Thoracic aorta (tissue), 2 donors: ENCODE results near the gene IPO11. TPM values are rescaled to one million over a fixed set of nuclear protein-coding genes. Genes with fewer than 3 reads are reported as not detected.

Source experiments
- ATAC-seq: fragments of 150-250 bp; one replicate; pipeline ENCODE4 v1.8.0; 2017; ENCODE audit warnings: low read depth; ENCODE audit not compliant: insufficient number of reproducible peaks, low FRiP score
- DNase-seq: peaks from one replicate; pipeline ENCODE4 v3.0.0-alpha.2; 2020; ENCODE audit warnings: low spot score
- H3K27ac ChIP-seq, 2 donors: fragments of 200-600 bp; sonication (generic); 1 replicate in 1 of 2; 2 replicates in 1 of 2; pipeline ENCODE4 v1.5.1; 2016; ENCODE audit warnings: mild to moderate bottlenecking in 2 of 2, moderate library complexity in 2 of 2
- H3K27me3 ChIP-seq: fragments of 200-600 bp; sonication (generic); replicated peaks from 2 replicates; pipeline ENCODE4 v1.6.0; 2016; ENCODE audit warnings: mild to moderate bottlenecking; ENCODE audit not compliant: insufficient read depth
- H3K36me3 ChIP-seq: fragments of 200-600 bp; sonication (generic); one replicate; pipeline ENCODE4 v1.5.1; 2016
- H3K4me1 ChIP-seq, 2 donors: fragments of 200-600 bp; sonication (generic); 1 replicate in 1 of 2; 2 replicates in 1 of 2; pipeline versions ENCODE4 v1.5.1 to v1.6.0; 2016; ENCODE audit warnings: low read depth in 2 of 2, mild to moderate bottlenecking in 1 of 2; ENCODE audit not compliant: control insufficient read depth in 1 of 2
- H3K4me3 ChIP-seq: fragments of 200-600 bp; sonication (generic); 2 replicates; pipeline ENCODE4 v1.5.1; 2016; ENCODE audit warnings: mild to moderate bottlenecking
- H3K9me3 ChIP-seq: fragments of 200-600 bp; sonication (generic); 2 replicates; pipeline ENCODE4 v1.5.1; 2016
- CTCF ChIP-seq: fragments of 200-600 bp; sonication (generic); IDR thresholded peaks from one replicate; pipeline ENCODE4 v1.5.1; 2019; ENCODE audit warnings: antibody characterized with exemption
- total RNA-seq, 2 donors: library from RNA; depleted of rRNA; stranded (reverse); fragments of >200 nt; gene quantifications; one replicate each; pipeline versions ENCODE4 v1.1.0 to v1.2.3, GENCODE V29; 2016

The IPO11 gene
- total RNA-seq, 2 donors from 2014 or later = 10.7 to 16.5 TPM

- Histone ChIP-seq H3K27me3 (no peaks in the 10 kb centered on the region), H3K4me3 (no peak overlapping the region), H3K36me3 (peaks cover 40% of the 10 kb centered on the region), H3K27ac (no peak overlapping the region), H3K4me1 (no peaks in the 10 kb centered on the region), H3K9me3 (no peaks in the 10 kb centered on the region)
- ATAC-seq = no peak
- no peak for TF ChIP-seq CTCF
- no peak for DNase-seq
Measured at GRCh38 chr5:62386824-62387223, 25.7 kb upstream of the IPO11 start.

GRCh38 chr5:62395210-62395950 lies 17.2 kb upstream of the IPO11 start:
- DNase-seq (no peak), ATAC-seq (no peak)
- no peak overlapping the region for H3K4me3 ChIP-seq
- H3K27ac ChIP-seq = no peak overlapping the region
- H3K9me3 ChIP-seq = no peaks in the 10 kb centered on the region
- no peak for TF ChIP-seq CTCF
- H3K36me3 ChIP-seq = peaks cover 23% of the 10 kb centered on the region
- no peaks in the 10 kb centered on the region for H3K27me3 ChIP-seq
- H3K4me1 ChIP-seq = no peaks in the 10 kb centered on the region

- DNase-seq (peak; percentile 93), ATAC-seq (peak; percentile 99)
- Histone ChIP-seq H3K36me3 (no peaks in the 10 kb centered on the region), H3K27me3 (no peaks in the 10 kb centered on the region), H3K27ac (peak within 1 kb of the TSS; percentile 84 to 86), H3K4me1 (peaks cover 4 to 6% of the 10 kb centered on the region in 2 donors), H3K9me3 (no peaks in the 10 kb centered on the region), H3K4me3 (peak within 1 kb of the TSS; percentile 81)
- TF ChIP-seq CTCF = no peak
Measured at GRCh38 chr5:62403411-62404250, 8.9 kb upstream of the IPO11 start, which contains the start of gene DIMT1. TSS of gene DIMT1 (minus strand) at chr5:62403905. CDS start at chr5:62403772, 133 bp downstream.

GRCh38 chr5:62413711-62414110 lies 1.1 kb downstream of the IPO11 start:
- H3K36me3 ChIP-seq = no peaks in the 10 kb centered on the region
- peak overlapping the region; percentile 89 for H3K4me3 ChIP-seq
- H3K9me3 ChIP-seq = no peaks in the 10 kb centered on the region
- H3K27me3 ChIP-seq = no peaks in the 10 kb centered on the region
- ATAC-seq = no peak
- no peak for DNase-seq
- peaks cover 3 to 19% of the 10 kb centered on the region in 2 donors for H3K4me1 ChIP-seq
- no peak for TF ChIP-seq CTCF
- H3K27ac ChIP-seq = no peak overlapping the region

- no peak overlapping the region for H3K27ac ChIP-seq
- no peak for ATAC-seq
- H3K27me3 ChIP-seq = no peaks in the 10 kb centered on the region
- no peaks in the 10 kb centered on the region for H3K36me3 ChIP-seq
- H3K4me1 ChIP-seq = peaks cover 3 to 8% of the 10 kb centered on the region in 2 donors
- DNase-seq = no peak
- TF ChIP-seq CTCF = no peak
- no peaks in the 10 kb centered on the region for H3K9me3 ChIP-seq
- H3K4me3 ChIP-seq = no peak overlapping the region
Measured at GRCh38 chr5:62418462-62419076, 6.0 kb downstream of the IPO11 start.
